Heart left ventricle (tissue), 16 donors: ENCODE measurements around the gene B4GALT5. TPM values are rescaled to one million over a fixed set of nuclear protein-coding genes. Genes with fewer than 3 reads are reported as not detected.

Experiments
- ATAC-seq, 4 donors: fragments of 200-7000 bp; cut with Tn5 transposase; one replicate each; pipeline ENCODE4 v1.9.1; 2020 to 2022; ENCODE audit warnings: moderate library complexity in 4 of 4, mild to moderate bottlenecking in 3 of 4, moderate number of reproducible peaks in 1 of 4
- DNase-seq, 5 donors: peaks; one replicate each; pipeline ENCODE4 v3.0.0-alpha.2; 2020
- H3K27ac ChIP-seq, 12 donors: fragments of 200-600 bp; sonication (generic) in 4 of 12; one replicate each; pipeline versions ENCODE4 v1.5.0 to v1.8.0; 2016 to 2022; ENCODE audit warnings: mild to moderate bottlenecking in 2 of 12
- H3K27me3 ChIP-seq, 9 donors: fragments of 200-600 bp; sonication (generic) in 2 of 9; one replicate each; pipeline versions ENCODE4 v1.5.1 to v1.8.0; 2016 to 2022; ENCODE audit warnings: mild to moderate bottlenecking in 3 of 9
- H3K36me3 ChIP-seq, 9 donors: fragments of 200-600 bp; sonication (generic) in 2 of 9; one replicate each; pipeline versions ENCODE4 v1.5.0 to v1.8.0; 2018 to 2022; ENCODE audit warnings: mild to moderate bottlenecking in 2 of 9
- H3K4me1 ChIP-seq, 12 donors: fragments of 200-600 bp; sonication (generic) in 4 of 12; one replicate each; pipeline versions ENCODE4 v1.5.0 to v1.8.0; 2016 to 2022; ENCODE audit warnings: mild to moderate bottlenecking in 3 of 12
- H3K4me3 ChIP-seq, 12 donors: fragments of 200-600 bp; sonication (generic) in 4 of 12; one replicate each; pipeline versions ENCODE4 v1.5.0 to v1.8.0; 2017 to 2022; ENCODE audit warnings: mild to moderate bottlenecking in 9 of 12, moderate library complexity in 4 of 12
- H3K9me3 ChIP-seq, 12 donors: fragments of 200-600 bp; sonication (generic) in 4 of 12; one replicate each; pipeline versions ENCODE4 v1.5.0 to v1.8.0; 2016 to 2022; ENCODE audit warnings: mild to moderate bottlenecking in 1 of 12
- POLR2A ChIP-seq, 2 donors: fragments of 450-650 bp; IDR thresholded peaks; one replicate each; pipeline ENCODE4 v1.6.1; 2017; ENCODE audit warnings: antibody characterized with exemption in 2 of 2, mild to moderate bottlenecking in 2 of 2, moderate library complexity in 2 of 2
- WGBS, 4 donors: extraction: QIAGEN DNeasy Blood & Tissue Kit in 2 of 4; methylation state at CpG; one replicate each; pipeline versions ENCODE4 v1.1.5 to v1.1.7; 2013 to 2018; 5-methylcytosine and 5-hydroxymethylcytosine counted together
- intact Hi-C, 10 donors: fragments of 100-400 bp; cut with DNase I; formaldehyde crosslinking; loops; one replicate each; pipeline versions ENCODE4 v1.11.1 to v1.14.2; 2022
- polyA plus RNA-seq, 2 donors: library from polyadenylated mRNA; stranded (reverse); fragments of 200-250 nt; gene quantifications; one replicate each; pipeline ENCODE4 v1.2.3, GENCODE V29; 2013
- total RNA-seq, 9 donors: library from RNA; depleted of rRNA in 2 of 9; stranded (reverse); fragments of >200 nt in 2 of 9; fragmentation: NEBNext Ultra II Directional in 3 of 9; extraction: Animal tissue kit (Norgen Biotek cat#: 25700) in 3 of 9; gene quantifications; one replicate each; pipeline versions ENCODE4 v1.1.0 to v1.2.4, GENCODE V29; 2016 to 2023
- TF ChIP-seq, protein P1 (sequence below), 12 donors: fragments of 200-600 bp; sonication (generic) in 4 of 12; IDR thresholded peaks; one replicate each; pipeline versions ENCODE4 v1.5.0 to v1.8.0; 2018 to 2022; ENCODE audit warnings: antibody characterized with exemption in 12 of 12, mild to moderate bottlenecking in 5 of 12
- donor health status: ischemic (EF 13 %, LVEDD 7.1; RV severe dilation, severe dysfunction).
- donor health status: healthy with polysubstance abuse.
- donor health status: DM: no; HTN: yes; CAD: no.
- donor health status: DM: no; HTN: no; CAD: no.
- donor health status: ischemic (EF 25% LVEDD 6.9; RV normal size, moderate dysfunction).
- donor health status: ischemic (EF 25% LVEDD 5.7; RV mildly dilated, moderate dysfunction).
- donor health status: healthy.
- donor health status: DM: yes; HTN: yes; CAD: no.
- donor health status: ischemic (EF 35%, LVEDD 5.7; RV mildly dilated, moderate dysfunction).
- donor health status: nonischemic (EF 11% LVEDD 7.7; RV severe dilation, severe dysfunction).
- donor health status: DM: yes; HTN: yes; CAD: no.
- donor health status: PGD.
- donor health status: ischemic (EF 29% LVEDD 5.4; RV normal size, mild dysfunction).
- donor health status: nonischemic (EF 23%, LVEDD 6.1; RV moderate dilation, normal function).

The B4GALT5 gene
- total and polyA plus RNA-seq, 11 donors: 7.0 to 60.4 (median 29.3) TPM

DNA sequence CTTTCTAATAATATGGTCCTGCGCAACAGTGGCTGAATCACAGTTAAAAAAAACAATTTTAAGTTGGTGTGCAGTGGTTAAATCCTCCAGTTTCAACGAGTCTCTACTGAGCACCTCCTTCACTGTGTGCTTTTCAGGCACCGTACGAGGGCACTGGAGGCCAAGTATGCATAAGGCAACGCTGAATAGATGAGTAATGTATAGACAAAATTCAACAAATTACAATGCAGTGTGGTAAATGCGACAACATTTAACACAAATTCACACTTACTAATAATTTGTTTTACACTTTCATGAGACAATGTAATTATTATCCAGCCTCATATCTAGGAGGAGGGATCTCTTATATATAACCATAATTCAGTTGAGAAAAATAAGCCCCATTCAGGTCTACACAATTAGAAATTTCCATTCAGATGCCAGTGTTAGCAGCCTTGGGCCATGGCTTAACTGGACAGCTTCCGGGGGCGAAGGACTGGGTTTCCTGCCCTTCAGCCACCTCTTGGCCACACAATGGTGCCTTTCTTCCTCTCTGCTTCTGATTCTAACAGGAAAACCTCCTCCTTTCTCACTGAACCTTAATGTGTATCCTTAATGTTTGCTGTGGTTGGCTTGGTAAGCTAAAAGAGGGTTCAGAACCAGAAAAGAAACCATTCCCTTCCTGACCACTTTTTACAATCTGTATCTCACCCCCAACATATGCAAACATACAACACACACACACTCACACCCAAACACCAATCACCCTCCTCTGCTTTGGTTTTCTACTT lies 51.9 kb downstream of the B4GALT5 start:
- no peaks in the 10 kb centered on the region for H3K9me3 ChIP-seq
- H3K36me3 ChIP-seq: no peaks in the 10 kb centered on the region
- 84 to 87% (median 86%) methylated on average over 8 of the region's 8 CpGs for WGBS, 4 donors
- H3K27ac ChIP-seq: peak overlapping the region in 1 of 12 donors; percentile 48
- TF ChIP-seq, protein P1, sequence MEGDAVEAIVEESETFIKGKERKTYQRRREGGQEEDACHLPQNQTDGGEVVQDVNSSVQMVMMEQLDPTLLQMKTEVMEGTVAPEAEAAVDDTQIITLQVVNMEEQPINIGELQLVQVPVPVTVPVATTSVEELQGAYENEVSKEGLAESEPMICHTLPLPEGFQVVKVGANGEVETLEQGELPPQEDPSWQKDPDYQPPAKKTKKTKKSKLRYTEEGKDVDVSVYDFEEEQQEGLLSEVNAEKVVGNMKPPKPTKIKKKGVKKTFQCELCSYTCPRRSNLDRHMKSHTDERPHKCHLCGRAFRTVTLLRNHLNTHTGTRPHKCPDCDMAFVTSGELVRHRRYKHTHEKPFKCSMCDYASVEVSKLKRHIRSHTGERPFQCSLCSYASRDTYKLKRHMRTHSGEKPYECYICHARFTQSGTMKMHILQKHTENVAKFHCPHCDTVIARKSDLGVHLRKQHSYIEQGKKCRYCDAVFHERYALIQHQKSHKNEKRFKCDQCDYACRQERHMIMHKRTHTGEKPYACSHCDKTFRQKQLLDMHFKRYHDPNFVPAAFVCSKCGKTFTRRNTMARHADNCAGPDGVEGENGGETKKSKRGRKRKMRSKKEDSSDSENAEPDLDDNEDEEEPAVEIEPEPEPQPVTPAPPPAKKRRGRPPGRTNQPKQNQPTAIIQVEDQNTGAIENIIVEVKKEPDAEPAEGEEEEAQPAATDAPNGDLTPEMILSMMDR (IDR thresholded peaks at IDR 0.05): no peak
- TF ChIP-seq POLR2A (IDR thresholded peaks at IDR 0.05): no peak
- H3K27me3 ChIP-seq: no peaks in the 10 kb centered on the region
- H3K4me1 ChIP-seq: peaks cover 0 to 66% (median 38%) of the 10 kb centered on the region in 12 donors
- DNase-seq: no peak
- peak in 1 of 4 donors; percentile 34 for ATAC-seq
- intact Hi-C loops: no loop called here
- no peak overlapping the region for H3K4me3 ChIP-seq

DNA sequence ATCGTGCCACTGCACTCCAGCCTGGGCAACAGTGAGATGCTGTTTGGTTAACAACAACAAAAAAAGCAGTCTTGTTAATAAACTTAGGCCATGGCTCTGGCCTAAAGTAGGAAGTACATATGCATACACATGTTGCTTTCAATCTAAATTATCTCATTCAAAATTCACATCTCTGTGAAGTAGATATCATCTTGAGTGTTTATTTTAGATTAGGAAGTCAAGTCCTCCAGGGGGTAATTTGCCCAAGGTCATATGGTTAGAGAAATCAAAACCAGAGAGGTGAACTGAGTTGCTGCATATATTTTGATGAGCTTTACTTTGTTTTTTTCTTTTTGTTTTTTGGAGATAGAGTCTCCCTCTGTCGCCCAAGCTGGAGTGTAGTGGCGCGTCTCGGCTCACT lies 52.8 kb downstream of the B4GALT5 start:
- no peaks in the 10 kb centered on the region for H3K27me3 ChIP-seq
- no peak for DNase-seq
- TF ChIP-seq POLR2A (IDR thresholded peaks at IDR 0.05): no peak
- TF ChIP-seq, protein P1 (IDR thresholded peaks at IDR 0.05): no peak
- WGBS, 4 donors: 95 to 97% (median 96%) methylated on average over 5 of the region's 5 CpGs
- H3K27ac ChIP-seq: no peak overlapping the region
- H3K9me3 ChIP-seq: no peaks in the 10 kb centered on the region
- intact Hi-C loops: no loop called here
- no peak overlapping the region for H3K4me3 ChIP-seq
- no peak for ATAC-seq
- peaks cover 0 to 7% (median 3%) of the 10 kb centered on the region in 9 donors for H3K36me3 ChIP-seq
- H3K4me1 ChIP-seq: peaks cover 0 to 75% (median 35%) of the 10 kb centered on the region in 12 donors

DNA sequence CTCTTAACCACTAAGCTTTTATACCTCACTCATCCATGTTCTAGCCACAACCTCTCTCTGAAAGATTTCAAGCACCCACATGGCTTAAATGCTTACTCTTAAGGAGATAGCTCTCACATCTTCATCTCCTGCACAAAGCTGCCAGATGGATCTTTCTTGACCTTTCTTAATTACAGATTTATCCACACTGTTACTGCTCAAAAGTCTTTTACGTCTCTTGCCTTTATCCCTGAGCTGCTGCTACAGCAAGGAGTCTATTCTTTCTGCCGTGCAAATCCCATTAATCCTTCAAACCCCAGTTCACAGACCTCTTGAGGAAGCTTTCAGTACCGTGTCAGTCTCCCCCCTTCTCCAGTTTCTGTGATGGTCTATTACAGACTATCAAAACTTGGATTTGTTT lies 54.6 kb downstream of the B4GALT5 start:
- DNase-seq (no peak), ATAC-seq (no peak)
- TF ChIP-seq POLR2A (IDR thresholded peaks at IDR 0.05): no peak
- TF ChIP-seq, protein P1 (IDR thresholded peaks at IDR 0.05): no peak
- H3K36me3 ChIP-seq: peaks cover 0 to 26% (median 18%) of the 10 kb centered on the region in 9 donors
- no peak overlapping the region for H3K4me3 ChIP-seq
- no peaks in the 10 kb centered on the region for H3K27me3 ChIP-seq
- no peaks in the 10 kb centered on the region for H3K9me3 ChIP-seq
- intact Hi-C loops: loop anchor here in 1 of 10 donors (5.0 kb wide), 1 partner anchor 38 kb away; no protein-coding TSS in a partner anchor
- H3K4me1 ChIP-seq: peaks cover 0 to 75% (median 30%) of the 10 kb centered on the region in 12 donors
- 76 to 84% (median 80%) methylated on average over 3 of the region's 3 CpGs for WGBS, 4 donors
- H3K27ac ChIP-seq: no peak overlapping the region

DNA sequence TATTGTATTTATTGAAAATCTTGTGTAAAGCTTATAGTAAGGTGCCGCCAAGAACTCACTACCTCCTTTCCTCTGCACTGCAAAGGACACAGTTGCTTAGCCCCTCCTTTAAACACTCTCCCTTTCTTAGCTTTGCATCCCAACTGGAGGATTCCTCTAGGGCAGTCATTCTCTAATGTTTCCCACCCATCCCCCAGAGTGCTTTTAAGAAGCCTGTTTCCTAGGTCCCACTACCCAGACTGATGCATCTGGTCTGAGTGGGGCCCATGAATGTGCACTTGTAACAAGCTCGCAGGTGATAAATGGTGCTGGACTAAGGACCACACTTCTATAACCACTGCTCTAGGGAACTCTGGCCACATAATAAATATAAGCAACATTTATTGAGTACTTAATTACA lies 55.2 kb downstream of the B4GALT5 start:
- TF ChIP-seq, protein P1 (IDR thresholded peaks at IDR 0.05): no peak
- TF ChIP-seq POLR2A (IDR thresholded peaks at IDR 0.05): no peak
- DNase-seq: no peak
- Histone ChIP-seq H3K4me3 (no peak overlapping the region), H3K27me3 (no peaks in the 10 kb centered on the region), H3K9me3 (no peaks in the 10 kb centered on the region), H3K4me1 (peaks cover 0 to 75% (median 30%) of the 10 kb centered on the region in 12 donors), H3K36me3 (peaks cover 0 to 31% (median 23%) of the 10 kb centered on the region in 9 donors), H3K27ac (peak overlapping the region in 1 of 12 donors; percentile 52)
- WGBS, 4 donors: 84 to 92% (median 88%) methylated on average over 2 of the region's 2 CpGs
- intact Hi-C loops: loop anchor here in 1 of 10 donors (5.0 kb wide), 1 partner anchor 39 kb away; no protein-coding TSS in a partner anchor
- ATAC-seq: peak in 1 of 4 donors; percentile 16
